ENCODE measurements around the gene ZNF253.
"Not testable (repeated sequence)": the region's sequence is repeated elsewhere in the genome, so short reads cannot be mapped to it uniquely, and the experiment has no call there.

Gene ZNF253

GRCh38 chr19:19865750-19866610, at the start of gene ZNF253:
Gene ZNF253, plus strand, starts transcription at chr19:19865882. Its CDS starts 115 bp downstream, at chr19:19865997.
- DNase-seq = peak; percentile 98

GRCh38 chr19:19816679-19817078, 49.0 kb upstream of the ZNF253 start:
- no peak for DNase-seq

GRCh38 chr19:19817357-19817756, 48.3 kb upstream of the ZNF253 start:
- no peak for DNase-seq

GRCh38 chr19:19820774-19821320, 44.8 kb upstream of the ZNF253 start:
- DNase-seq = no peak

GRCh38 chr19:19821366-19821951, 44.2 kb upstream of the ZNF253 start, which contains the start of gene ZNF506:
Gene ZNF506, minus strand, starts transcription at chr19:19821750. Its CDS starts 147 bp downstream, at chr19:19821603.
- peak; percentile 97 for DNase-seq

GRCh38 chr19:19821976-19822375, 43.7 kb upstream of the ZNF253 start:
- DNase-seq = not testable (repeated sequence)

- no peak for DNase-seq
Measured at GRCh38 chr19:19823916-19824315, 41.8 kb upstream of the ZNF253 start.

GRCh38 chr19:19826875-19827274, 38.8 kb upstream of the ZNF253 start:
- no peak for DNase-seq

- DNase-seq = no peak
Measured at GRCh38 chr19:19835560-19836038, 30.1 kb upstream of the ZNF253 start.

- no peak for DNase-seq
Measured at GRCh38 chr19:19847781-19848180, 17.9 kb upstream of the ZNF253 start.

- no peak for DNase-seq
Measured at GRCh38 chr19:19849056-19849455, 16.6 kb upstream of the ZNF253 start.

GRCh38 chr19:19851740-19852139, 13.9 kb upstream of the ZNF253 start:
- not testable (repeated sequence) for DNase-seq

GRCh38 chr19:19858751-19859150, 6.9 kb upstream of the ZNF253 start:
- DNase-seq = no peak

- peak; percentile 85 for DNase-seq
Measured at GRCh38 chr19:19860756-19861390, 4.8 kb upstream of the ZNF253 start.

GRCh38 chr19:19866611-19867248, 1.0 kb downstream of the ZNF253 start:
- peak; percentile 79 for DNase-seq

GRCh38 chr19:19870086-19870485, 4.4 kb downstream of the ZNF253 start:
- not testable (repeated sequence) for DNase-seq

GRCh38 chr19:19871932-19872331, 6.2 kb downstream of the ZNF253 start:
- no peak for DNase-seq

- no peak for DNase-seq
Measured at GRCh38 chr19:19873381-19873780, 7.7 kb downstream of the ZNF253 start.

GRCh38 chr19:19877724-19878123, 12.0 kb downstream of the ZNF253 start:
- no peak for DNase-seq

- DNase-seq = no peak
Measured at GRCh38 chr19:19884583-19884982, 18.9 kb downstream of the ZNF253 start.

GRCh38 chr19:19892055-19892941, 26.6 kb downstream of the ZNF253 start:
- DNase-seq = not testable (repeated sequence)
